Keratinocyte (primary cell): ENCODE measurements around the gene RYR2. TPM values are rescaled to one million over a fixed set of nuclear protein-coding genes. Genes with fewer than 3 reads are reported as not detected.

Source experiments
- DNase-seq: peaks from one replicate; pipeline ENCODE4 v3.0.0-alpha.2; 2011; ENCODE audit warnings: low read depth, missing footprints, low spot score
- FAIRE-seq: peaks from 2 replicates; lab custom pipeline; 2011; peaks lifted over from hg19 to GRCh38; lab: Jason Lieb, UNC
- H2AFZ ChIP-seq: 2 replicates; pipeline ENCODE4 v1.6.0; 2012; ENCODE audit warnings: low read length, control low read depth, inconsistent platforms; ENCODE audit not compliant: control insufficient read depth
- H3K27ac ChIP-seq: 2 replicates; pipeline ENCODE4 v1.5.1; 2011; ENCODE audit warnings: low read length; ENCODE audit not compliant: control insufficient read depth, insufficient read depth
- H3K27me3 ChIP-seq: 3 replicates; pipeline ENCODE4 v1.6.0; 2011; ENCODE audit warnings: low read length; ENCODE audit not compliant: control insufficient read depth, insufficient read depth; ENCODE audit errors: extremely low read depth
- H3K36me3 ChIP-seq, 2 experiments: 2 replicates in 1 of 2; 3 replicates in 1 of 2; pipeline ENCODE4 v1.5.1; 2011; ENCODE audit warnings: low read length in 2 of 2, mild to moderate bottlenecking in 1 of 2; ENCODE audit not compliant: control insufficient read depth in 2 of 2, insufficient read depth in 2 of 2; ENCODE audit errors: extremely low read depth in 1 of 2
- H3K4me1 ChIP-seq: 3 replicates; pipeline ENCODE4 v1.5.1; 2011; ENCODE audit warnings: low read length; ENCODE audit not compliant: control insufficient read depth, insufficient read depth; ENCODE audit errors: extremely low read depth
- H3K4me2 ChIP-seq: 3 replicates; pipeline ENCODE4 v1.6.0; 2011; ENCODE audit warnings: low read depth, low read length; ENCODE audit not compliant: control insufficient read depth, insufficient read depth; ENCODE audit errors: extremely low read depth
- H3K4me3 ChIP-seq, 3 experiments: fragments of 200-600 bp in 1 of 3; sonication (generic) in 1 of 3; 2 replicates in 2 of 3; 3 replicates in 1 of 3; pipeline ENCODE4 v1.5.1; 2011 to 2016; ENCODE audit warnings: low read length in 3 of 3, mild to moderate bottlenecking in 3 of 3, control low read depth in 2 of 3, inconsistent platforms in 1 of 3, low read depth in 1 of 3, mixed read lengths in 1 of 3, mixed run types in 1 of 3, moderate library complexity in 1 of 3; ENCODE audit not compliant: control insufficient read depth in 2 of 3, insufficient read depth in 2 of 3; ENCODE audit errors: extremely low read depth in 1 of 3
- H3K79me2 ChIP-seq: 2 replicates; pipeline ENCODE4 v1.6.0; 2012; ENCODE audit warnings: low read length; ENCODE audit not compliant: control insufficient read depth, insufficient read depth
- H3K9ac ChIP-seq: 3 replicates; pipeline ENCODE4 v1.6.0; 2011; ENCODE audit warnings: low read length; ENCODE audit not compliant: control insufficient read depth, insufficient read depth; ENCODE audit errors: extremely low read depth
- H3K9me1 ChIP-seq: 3 replicates; pipeline ENCODE4 v1.6.0; 2011; ENCODE audit warnings: low read length; ENCODE audit not compliant: control insufficient read depth, insufficient read depth; ENCODE audit errors: extremely low read depth
- H3K9me3 ChIP-seq: 2 replicates; pipeline ENCODE4 v1.5.1; 2012; ENCODE audit warnings: low read depth, low read length; ENCODE audit not compliant: control insufficient read depth
- H4K20me1 ChIP-seq: 3 replicates; pipeline ENCODE4 v1.6.0; 2011; ENCODE audit warnings: low read length; ENCODE audit not compliant: control insufficient read depth, insufficient read depth; ENCODE audit errors: extremely low read depth
- EZH2 ChIP-seq: IDR thresholded peaks from one replicate; pipeline ENCODE4 v1.6.1; 2012; ENCODE audit warnings: inconsistent platforms, mild to moderate bottlenecking, low read length, moderate library complexity
- dilution Hi-C: fragments of 300-500 bp; cut with MboI; formaldehyde crosslinking; loops from one replicate; pipeline ENCODE4 v1.7.0; 2020; ENCODE audit warnings: low sequenced_read_pairs; ENCODE audit not compliant: extremely low pct_ligation_motif_present
- polyA plus RNA-seq, 5 experiments: library from polyadenylated mRNA; depleted of rRNA in 3 of 5; stranded (reverse) in 3 of 5; stranded (forward) in 1 of 5; unstranded in 1 of 5; fragments of >200 nt; gene quantifications; 1 replicate in 1 of 5; 2 replicates in 3 of 5; 3 replicates in 1 of 5; pipeline versions ENCODE4 v1.2.1 to v1.2.3, GENCODE V29; 2011 to 2012; ENCODE audit warnings: missing spikeins in 2 of 5, low read depth in 1 of 5, low replicate concordance in 1 of 5
- TF ChIP-seq, protein P1 (sequence below), 3 experiments: IDR thresholded peaks in 1 of 3; conservative IDR thresholded peaks in 1 of 3; optimal IDR thresholded peaks in 1 of 3; 2 replicates in 2 of 3; 3 replicates in 1 of 3; pipeline versions ENCODE3 to v1.5.1; 2011; ENCODE audit warnings: low read length in 3 of 3, mild to moderate bottlenecking in 3 of 3, moderate library complexity in 2 of 3, control low read depth in 1 of 3, inconsistent platforms in 1 of 3; ENCODE audit not compliant: insufficient read depth in 2 of 3; ENCODE audit errors: extremely low read depth in 1 of 3

Gene RYR2
- polyA plus RNA-seq, 1 donor (not counting 4 experiments of a cell fraction or from before 2014, with no cell fraction given): 0.05 TPM

DNA sequence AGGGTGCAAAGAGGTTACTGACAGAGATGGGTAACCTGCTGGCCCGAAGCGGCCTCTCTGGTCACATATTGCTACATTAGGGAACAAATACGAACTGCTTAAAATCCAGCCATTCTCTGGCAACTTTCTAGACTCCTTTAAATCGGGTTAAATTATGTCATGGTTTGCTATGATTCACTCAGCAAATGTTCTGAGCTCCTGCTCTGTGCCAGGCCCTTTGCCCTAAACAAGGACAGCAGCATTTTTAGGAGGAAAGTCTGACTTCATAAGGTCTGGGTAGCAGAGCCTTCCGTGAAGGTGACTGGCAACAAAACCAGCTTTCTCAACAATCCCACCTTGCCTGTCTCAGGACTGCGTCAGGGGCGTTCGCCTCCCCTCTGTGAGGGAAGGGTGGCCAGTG, 833.3 kb downstream of the RYR2 start:
- Histone ChIP-seq H3K36me3 (no peaks in the 10 kb centered on the region), H3K9me3 (no peaks in the 10 kb centered on the region), H4K20me1 (no peaks in the 10 kb centered on the region), H3K79me2 (no peaks in the 10 kb centered on the region), H2AFZ (no peak overlapping the region), H3K27ac (no peak overlapping the region), H3K9me1 (no peaks in the 10 kb centered on the region), H3K9ac (no peak overlapping the region), H3K4me1 (peaks cover 31% of the 10 kb centered on the region), H3K27me3 (no peaks in the 10 kb centered on the region), H3K4me3 (no peak overlapping the region), H3K4me2 (no peak overlapping the region)
- TF ChIP-seq, protein P1, sequence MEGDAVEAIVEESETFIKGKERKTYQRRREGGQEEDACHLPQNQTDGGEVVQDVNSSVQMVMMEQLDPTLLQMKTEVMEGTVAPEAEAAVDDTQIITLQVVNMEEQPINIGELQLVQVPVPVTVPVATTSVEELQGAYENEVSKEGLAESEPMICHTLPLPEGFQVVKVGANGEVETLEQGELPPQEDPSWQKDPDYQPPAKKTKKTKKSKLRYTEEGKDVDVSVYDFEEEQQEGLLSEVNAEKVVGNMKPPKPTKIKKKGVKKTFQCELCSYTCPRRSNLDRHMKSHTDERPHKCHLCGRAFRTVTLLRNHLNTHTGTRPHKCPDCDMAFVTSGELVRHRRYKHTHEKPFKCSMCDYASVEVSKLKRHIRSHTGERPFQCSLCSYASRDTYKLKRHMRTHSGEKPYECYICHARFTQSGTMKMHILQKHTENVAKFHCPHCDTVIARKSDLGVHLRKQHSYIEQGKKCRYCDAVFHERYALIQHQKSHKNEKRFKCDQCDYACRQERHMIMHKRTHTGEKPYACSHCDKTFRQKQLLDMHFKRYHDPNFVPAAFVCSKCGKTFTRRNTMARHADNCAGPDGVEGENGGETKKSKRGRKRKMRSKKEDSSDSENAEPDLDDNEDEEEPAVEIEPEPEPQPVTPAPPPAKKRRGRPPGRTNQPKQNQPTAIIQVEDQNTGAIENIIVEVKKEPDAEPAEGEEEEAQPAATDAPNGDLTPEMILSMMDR (optimal IDR thresholded peaks at IDR 0.05 in 1 of 3, IDR thresholded peaks at IDR 0.05 in 1 of 3, conservative IDR thresholded peaks at IDR 0.05 in 1 of 3; ENCODE audit: extremely low read depth in 1 of 3, insufficient read depth in 2 of 3, low read length in 3 of 3): no peak
- TF ChIP-seq EZH2: no peak
- dilution Hi-C loops: no loop called here
- DNase-seq: no peak
- FAIRE-seq: peak; percentile 36

DNA sequence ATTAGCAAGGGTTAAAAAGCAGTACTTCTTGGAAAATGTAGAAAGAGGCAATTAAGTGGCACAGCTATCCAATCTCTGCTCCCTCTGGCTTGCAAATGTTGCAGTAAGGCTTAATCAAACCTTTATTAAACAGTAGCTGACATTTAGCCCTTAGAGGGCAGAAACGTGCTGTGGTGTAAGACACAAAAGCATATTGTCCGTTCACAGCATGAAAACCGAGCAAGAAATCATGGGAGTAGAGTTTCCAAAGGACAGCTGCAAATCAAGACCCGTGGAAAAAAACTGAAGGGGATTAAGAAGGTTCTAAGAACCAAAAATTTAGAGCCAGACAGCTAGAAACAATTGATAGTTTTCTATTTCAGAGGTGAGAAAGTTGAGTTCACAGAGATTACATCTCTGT, 835.6 kb downstream of the RYR2 start:
- Histone ChIP-seq H3K27ac (no peak overlapping the region), H3K27me3 (no peaks in the 10 kb centered on the region), H3K4me2 (no peak overlapping the region), H3K36me3 (no peaks in the 10 kb centered on the region), H3K79me2 (no peaks in the 10 kb centered on the region), H2AFZ (no peak overlapping the region), H3K4me1 (peaks cover 31% of the 10 kb centered on the region), H4K20me1 (no peaks in the 10 kb centered on the region), H3K4me3 (no peak overlapping the region), H3K9me1 (no peaks in the 10 kb centered on the region), H3K9me3 (no peaks in the 10 kb centered on the region), H3K9ac (no peak overlapping the region)
- DNase-seq (no peak), FAIRE-seq (no peak)
- TF ChIP-seq, protein P1 (optimal IDR thresholded peaks at IDR 0.05 in 1 of 3, IDR thresholded peaks at IDR 0.05 in 1 of 3, conservative IDR thresholded peaks at IDR 0.05 in 1 of 3; ENCODE audit: extremely low read depth in 1 of 3, insufficient read depth in 2 of 3, low read length in 3 of 3): no peak
- TF ChIP-seq EZH2: no peak
- dilution Hi-C loops: no loop called here
